Activated CD4-positive, alpha-beta memory T cell treated with anti-CD3 and anti-CD28 coated beads, Interleukin-2, amount 10 ng/mL, durations not matched to agents 7 days and 5 days (primary cell): ENCODE results near the gene SUPT16H. TPM values are rescaled to one million over a fixed set of nuclear protein-coding genes. Genes with fewer than 3 reads are reported as not detected.

Experiments
- CTCF ChIA-PET: fragments of 350-600 bp; sonication (Branson Sonifier 250); formaldehyde crosslinking; loops from one replicate; lab custom pipeline; 2021; ENCODE audit warnings: antibody characterized with exemption, inconsistent platforms; lab: Charles Lee
- POLR2A ChIA-PET: fragments of 350-600 bp; sonication (Branson Sonifier 250); formaldehyde crosslinking; loops from one replicate; lab custom pipeline; 2021; ENCODE audit warnings: antibody characterized with exemption; lab: Charles Lee
- DNase-seq: peaks from one replicate; pipeline ENCODE4 v3.0.0-alpha.2; 2020
- H3K27ac Mint-ChIP-seq: one replicate; pipeline ENCODE4 v1.8.0; 2021; ENCODE audit warnings: mild to moderate bottlenecking, mixed read lengths
- H3K27me3 Mint-ChIP-seq: one replicate; pipeline ENCODE4 v1.8.0; 2021; ENCODE audit warnings: mixed read lengths
- H3K36me3 Mint-ChIP-seq: one replicate; pipeline ENCODE4 v1.8.0; 2021; ENCODE audit warnings: low read depth, mixed read lengths
- H3K4me1 Mint-ChIP-seq: one replicate; pipeline ENCODE4 v1.8.0; 2021; ENCODE audit warnings: mixed read lengths
- H3K4me3 Mint-ChIP-seq: one replicate; pipeline ENCODE4 v1.8.0; 2021; ENCODE audit warnings: mild to moderate bottlenecking, mixed read lengths
- H3K9me3 Mint-ChIP-seq: one replicate; pipeline ENCODE4 v1.8.0; 2021; ENCODE audit warnings: mixed read lengths
- total RNA-seq, 2 experiments: library from RNA; stranded (reverse); gene quantifications; one replicate each; pipeline ENCODE4 v1.2.3, GENCODE V29; 2021

SUPT16H gene
- total RNA-seq, 2 experiments from 2014 or later, result 114 TPM

- CTCF ChIA-PET, result no interaction called here
- H3K4me1 Mint-ChIP-seq, result no peaks in the 10 kb centered on the region
- DNase-seq, result no peak
- H3K4me3 Mint-ChIP-seq, result no peak overlapping the region
- POLR2A ChIA-PET, result interaction anchor here (0.8 kb wide), 1 partner anchor 30 kb away, joined by 4 read pairs; no protein-coding TSS in a partner anchor
- H3K9me3 Mint-ChIP-seq, result no peaks in the 10 kb centered on the region
- no peak overlapping the region for H3K27ac Mint-ChIP-seq
- H3K36me3 Mint-ChIP-seq, result peaks cover 67% of the 10 kb centered on the region
- no peaks in the 10 kb centered on the region for H3K27me3 Mint-ChIP-seq
These were observed 31.2 kb downstream of the SUPT16H start for GRCh38 chr14:21352587-21352986.

- ChIA-PET CTCF (no interaction called here), POLR2A (no interaction called here)
- Mint-ChIP-seq H3K9me3 (no peaks in the 10 kb centered on the region), H3K27me3 (no peaks in the 10 kb centered on the region), H3K36me3 (peaks cover 51% of the 10 kb centered on the region), H3K4me3 (no peak overlapping the region), H3K27ac (no peak overlapping the region), H3K4me1 (no peaks in the 10 kb centered on the region)
- DNase-seq, result no peak
These were observed 33.3 kb downstream of the SUPT16H start for GRCh38 chr14:21350539-21350938.

- H3K4me1 Mint-ChIP-seq, result peaks cover 6% of the 10 kb centered on the region
- H3K27ac Mint-ChIP-seq, result no peak overlapping the region
- no peak for DNase-seq
- peaks cover 3% of the 10 kb centered on the region for H3K27me3 Mint-ChIP-seq
- POLR2A ChIA-PET, result no interaction called here
- H3K9me3 Mint-ChIP-seq, result no peaks in the 10 kb centered on the region
- no peak overlapping the region for H3K4me3 Mint-ChIP-seq
- peaks cover 21% of the 10 kb centered on the region for H3K36me3 Mint-ChIP-seq
- CTCF ChIA-PET, result interaction anchor here (1.2 kb wide), 1 partner anchor 14 kb away, joined by 6 read pairs; no protein-coding TSS in a partner anchor
These were observed 36.6 kb downstream of the SUPT16H start for GRCh38 chr14:21347201-21347600.

GRCh38 chr14:21346532-21347135 is 37.2 kb downstream of the SUPT16H start:
- Mint-ChIP-seq H3K4me1 (peaks cover 6% of the 10 kb centered on the region), H3K27me3 (peaks cover 3% of the 10 kb centered on the region), H3K4me3 (no peak overlapping the region), H3K27ac (no peak overlapping the region), H3K36me3 (peaks cover 16% of the 10 kb centered on the region), H3K9me3 (no peaks in the 10 kb centered on the region)
- no peak for DNase-seq
- ChIA-PET POLR2A (interaction anchor here (0.6 kb wide), 1 partner anchor 210 kb away, joined by 3 read pairs; no protein-coding TSS in a partner anchor), CTCF (interaction anchor here (1.0 to 1.2 kb wide), 2 partner anchors 14 to 236 kb away, joined by 3 to 6 read pairs; no protein-coding TSS in a partner anchor)

GRCh38 chr14:21343035-21343794 is 40.6 kb downstream of the SUPT16H start:
- Mint-ChIP-seq H3K27me3 (peaks cover 9% of the 10 kb centered on the region), H3K36me3 (no peaks in the 10 kb centered on the region), H3K4me1 (peaks cover 6% of the 10 kb centered on the region), H3K4me3 (no peak overlapping the region), H3K27ac (no peak overlapping the region), H3K9me3 (no peaks in the 10 kb centered on the region)
- ChIA-PET POLR2A (no interaction called here), CTCF (interaction anchor here (0.6 kb wide), 1 partner anchor 295 kb away, joined by 4 read pairs; no protein-coding TSS in a partner anchor)
- DNase-seq, result no peak

- Mint-ChIP-seq H3K4me3 (no peak overlapping the region), H3K36me3 (no peaks in the 10 kb centered on the region), H3K27ac (no peak overlapping the region), H3K27me3 (peaks cover 2% of the 10 kb centered on the region), H3K9me3 (no peaks in the 10 kb centered on the region), H3K4me1 (no peaks in the 10 kb centered on the region)
- DNase-seq, result no peak
- ChIA-PET POLR2A (interaction anchor here (0.6 kb wide), 1 partner anchor 126 kb away, joined by 3 read pairs; no protein-coding TSS in a partner anchor), CTCF (no interaction called here)
These were observed 49.5 kb downstream of the SUPT16H start for GRCh38 chr14:21334202-21334906.

GRCh38 chr14:21332950-21333349 is 50.9 kb downstream of the SUPT16H start:
- H3K4me1 Mint-ChIP-seq, result no peaks in the 10 kb centered on the region
- no peak for DNase-seq
- H3K27me3 Mint-ChIP-seq, result peaks cover 2% of the 10 kb centered on the region
- CTCF ChIA-PET, result interaction anchor here (0.9 to 1.1 kb wide), 2 partner anchors 14 to 23 kb away, joined by 3 to 6 read pairs; no protein-coding TSS in a partner anchor
- no peaks in the 10 kb centered on the region for H3K36me3 Mint-ChIP-seq
- H3K27ac Mint-ChIP-seq, result no peak overlapping the region
- H3K9me3 Mint-ChIP-seq, result no peaks in the 10 kb centered on the region
- POLR2A ChIA-PET, result no interaction called here
- no peak overlapping the region for H3K4me3 Mint-ChIP-seq

GRCh38 chr14:21326972-21327371 is 56.8 kb downstream of the SUPT16H start:
- no peaks in the 10 kb centered on the region for H3K9me3 Mint-ChIP-seq
- H3K27ac Mint-ChIP-seq, result no peak overlapping the region
- POLR2A ChIA-PET, result no interaction called here
- H3K27me3 Mint-ChIP-seq, result peaks cover 10% of the 10 kb centered on the region
- no peak for DNase-seq
- CTCF ChIA-PET, result no interaction called here
- H3K36me3 Mint-ChIP-seq, result no peaks in the 10 kb centered on the region
- no peak overlapping the region for H3K4me3 Mint-ChIP-seq
- no peaks in the 10 kb centered on the region for H3K4me1 Mint-ChIP-seq

- no peak overlapping the region for H3K27ac Mint-ChIP-seq
- DNase-seq, result no peak
- no peak overlapping the region for H3K4me3 Mint-ChIP-seq
- CTCF ChIA-PET, result no interaction called here
- POLR2A ChIA-PET, result no interaction called here
- H3K36me3 Mint-ChIP-seq, result no peaks in the 10 kb centered on the region
- peaks cover 12% of the 10 kb centered on the region for H3K4me1 Mint-ChIP-seq
- H3K27me3 Mint-ChIP-seq, result peaks cover 21% of the 10 kb centered on the region
- H3K9me3 Mint-ChIP-seq, result no peaks in the 10 kb centered on the region
These were observed 61.1 kb downstream of the SUPT16H start for GRCh38 chr14:21322716-21323115.

GRCh38 chr14:21320913-21321312 is 62.9 kb downstream of the SUPT16H start:
- Mint-ChIP-seq H3K4me1 (peaks cover 12% of the 10 kb centered on the region), H3K27me3 (peaks cover 26% of the 10 kb centered on the region), H3K27ac (no peak overlapping the region), H3K9me3 (no peaks in the 10 kb centered on the region), H3K36me3 (no peaks in the 10 kb centered on the region), H3K4me3 (no peak overlapping the region)
- DNase-seq, result no peak
- ChIA-PET CTCF (no interaction called here), POLR2A (no interaction called here)

GRCh38 chr14:21317398-21317797 is 66.4 kb downstream of the SUPT16H start:
- no peak overlapping the region for H3K4me3 Mint-ChIP-seq
- H3K36me3 Mint-ChIP-seq, result no peaks in the 10 kb centered on the region
- ChIA-PET CTCF (no interaction called here), POLR2A (no interaction called here)
- DNase-seq, result no peak
- peaks cover 12% of the 10 kb centered on the region for H3K4me1 Mint-ChIP-seq
- no peaks in the 10 kb centered on the region for H3K9me3 Mint-ChIP-seq
- H3K27me3 Mint-ChIP-seq, result peaks cover 17% of the 10 kb centered on the region
- H3K27ac Mint-ChIP-seq, result no peak overlapping the region

GRCh38 chr14:21313512-21313911 is 70.3 kb downstream of the SUPT16H start:
- H3K36me3 Mint-ChIP-seq, result no peaks in the 10 kb centered on the region
- H3K9me3 Mint-ChIP-seq, result no peaks in the 10 kb centered on the region
- H3K4me1 Mint-ChIP-seq, result peaks cover 12% of the 10 kb centered on the region
- POLR2A ChIA-PET, result no interaction called here
- H3K27ac Mint-ChIP-seq, result no peak overlapping the region
- DNase-seq, result no peak
- CTCF ChIA-PET, result no interaction called here
- no peak overlapping the region for H3K4me3 Mint-ChIP-seq
- H3K27me3 Mint-ChIP-seq, result peaks cover 8% of the 10 kb centered on the region

- no peak for DNase-seq
- no peaks in the 10 kb centered on the region for H3K36me3 Mint-ChIP-seq
- H3K27me3 Mint-ChIP-seq, result no peaks in the 10 kb centered on the region
- POLR2A ChIA-PET, result interaction anchor here (0.7 to 0.8 kb wide), 2 partner anchors 9 to 71 kb away, joined by 3 read pairs; no protein-coding TSS in a partner anchor
- CTCF ChIA-PET, result interaction anchor here (1.4 kb wide), 1 partner anchor 37 kb away, joined by 4 read pairs; no protein-coding TSS in a partner anchor
- no peaks in the 10 kb centered on the region for H3K9me3 Mint-ChIP-seq
- H3K4me3 Mint-ChIP-seq, result no peak overlapping the region
- peaks cover 19% of the 10 kb centered on the region for H3K4me1 Mint-ChIP-seq
- H3K27ac Mint-ChIP-seq, result no peak overlapping the region
These were observed 72.2 kb downstream of the SUPT16H start for GRCh38 chr14:21311614-21312013.
